Type B pancreatic cell (in vitro differentiated cells): Measurements from ENCODE around the gene PAGE2B. TPM values are rescaled to one million over a fixed set of nuclear protein-coding genes. Genes with fewer than 3 reads are reported as not detected.
"Not testable (repeated sequence)": the region's sequence is repeated elsewhere in the genome, so short reads cannot be mapped to it uniquely, and the experiment has no call there.

ENCODE experiments used
- DNase-seq: peaks from one replicate; pipeline ENCODE4 v3.0.0; 2021; ENCODE audit warnings: mixed read lengths; ENCODE audit not compliant: unreplicated experiment; ENCODE audit errors: extremely low spot score
- H3K27ac Mint-ChIP-seq: 2 replicates; pipeline ENCODE4 v1.8.0; 2021; ENCODE audit warnings: mild to moderate bottlenecking, mixed read lengths
- H3K27me3 Mint-ChIP-seq: 2 replicates; pipeline ENCODE4 v1.8.0; 2021; ENCODE audit warnings: mixed read lengths
- H3K36me3 Mint-ChIP-seq: 2 replicates; pipeline ENCODE4 v1.8.0; 2021; ENCODE audit warnings: mixed read lengths
- H3K4me1 Mint-ChIP-seq: one replicate; pipeline ENCODE4 v1.8.0; 2021; ENCODE audit warnings: mixed read lengths; ENCODE audit not compliant: unreplicated experiment
- H3K4me3 Mint-ChIP-seq: 2 replicates; pipeline ENCODE4 v1.8.0; 2021; ENCODE audit warnings: mild to moderate bottlenecking, mixed read lengths
- H3K9me3 Mint-ChIP-seq: 2 replicates; pipeline ENCODE4 v1.8.0; 2021; ENCODE audit warnings: mixed read lengths
- total RNA-seq: library from RNA; stranded (reverse); gene quantifications from 2 replicates; pipeline ENCODE4 v1.2.1, GENCODE V29; 2021; ENCODE audit warnings: low replicate concordance
- TF ChIP-seq, protein P1 (sequence below): fragments of 200-600 bp; sonication (generic); conservative IDR thresholded peaks from 2 replicates; pipeline ENCODE4 v1.5.0; 2021; ENCODE audit warnings: antibody characterized with exemption, mild to moderate bottlenecking

The PAGE2B gene
- total RNA-seq, 1 donor from 2014 or later = not detected

DNA sequence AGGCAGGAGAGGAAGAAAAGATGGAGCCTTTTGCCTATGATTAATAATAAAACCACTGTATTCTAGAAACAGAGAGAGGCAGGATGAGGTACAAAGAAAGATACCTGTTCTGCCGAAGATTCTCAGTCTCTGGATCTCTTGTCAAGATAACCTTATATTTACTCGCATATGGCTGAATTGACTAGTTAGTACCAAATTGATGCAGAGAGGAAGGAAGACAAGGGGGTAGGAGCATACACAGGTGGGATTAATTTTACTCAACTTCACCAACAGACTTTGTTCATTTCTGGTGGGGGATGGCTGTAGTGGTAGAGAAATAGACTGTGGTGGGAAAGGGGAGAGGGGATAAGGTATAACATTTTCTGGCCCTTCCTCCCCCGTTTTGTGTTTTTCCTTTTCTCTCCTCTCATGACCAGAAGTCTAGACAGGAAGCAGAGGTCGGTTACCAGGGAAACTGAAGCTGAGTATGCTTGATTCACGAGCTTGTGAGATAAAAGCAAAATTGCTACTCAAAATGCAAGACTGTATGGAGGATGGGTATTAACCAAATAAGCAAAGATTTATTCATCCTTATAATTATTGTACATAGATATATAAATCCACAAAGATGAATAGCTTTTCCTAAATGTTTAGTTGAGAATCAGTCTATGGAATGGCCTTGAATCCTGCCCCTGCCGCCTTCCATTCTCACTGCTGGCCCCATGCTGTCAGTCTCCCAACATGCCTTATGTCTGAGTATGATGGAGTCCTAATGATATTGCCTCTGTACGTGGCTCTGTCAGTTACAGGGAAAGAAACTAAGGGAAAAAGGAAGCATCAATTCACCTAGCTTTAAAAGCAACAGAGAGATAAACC lies 17.8 kb upstream of the PAGE2B start:
- no peaks in the 10 kb centered on the region for H3K9me3 Mint-ChIP-seq
- TF ChIP-seq, protein P1, sequence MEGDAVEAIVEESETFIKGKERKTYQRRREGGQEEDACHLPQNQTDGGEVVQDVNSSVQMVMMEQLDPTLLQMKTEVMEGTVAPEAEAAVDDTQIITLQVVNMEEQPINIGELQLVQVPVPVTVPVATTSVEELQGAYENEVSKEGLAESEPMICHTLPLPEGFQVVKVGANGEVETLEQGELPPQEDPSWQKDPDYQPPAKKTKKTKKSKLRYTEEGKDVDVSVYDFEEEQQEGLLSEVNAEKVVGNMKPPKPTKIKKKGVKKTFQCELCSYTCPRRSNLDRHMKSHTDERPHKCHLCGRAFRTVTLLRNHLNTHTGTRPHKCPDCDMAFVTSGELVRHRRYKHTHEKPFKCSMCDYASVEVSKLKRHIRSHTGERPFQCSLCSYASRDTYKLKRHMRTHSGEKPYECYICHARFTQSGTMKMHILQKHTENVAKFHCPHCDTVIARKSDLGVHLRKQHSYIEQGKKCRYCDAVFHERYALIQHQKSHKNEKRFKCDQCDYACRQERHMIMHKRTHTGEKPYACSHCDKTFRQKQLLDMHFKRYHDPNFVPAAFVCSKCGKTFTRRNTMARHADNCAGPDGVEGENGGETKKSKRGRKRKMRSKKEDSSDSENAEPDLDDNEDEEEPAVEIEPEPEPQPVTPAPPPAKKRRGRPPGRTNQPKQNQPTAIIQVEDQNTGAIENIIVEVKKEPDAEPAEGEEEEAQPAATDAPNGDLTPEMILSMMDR = no peak
- peak overlapping the region; percentile 69 for H3K4me3 Mint-ChIP-seq
- no peak for DNase-seq
- H3K36me3 Mint-ChIP-seq = no peaks in the 10 kb centered on the region
- H3K27me3 Mint-ChIP-seq = no peaks in the 10 kb centered on the region
- no peak overlapping the region for H3K27ac Mint-ChIP-seq
- peaks cover 3% of the 10 kb centered on the region for H3K4me1 Mint-ChIP-seq

DNA sequence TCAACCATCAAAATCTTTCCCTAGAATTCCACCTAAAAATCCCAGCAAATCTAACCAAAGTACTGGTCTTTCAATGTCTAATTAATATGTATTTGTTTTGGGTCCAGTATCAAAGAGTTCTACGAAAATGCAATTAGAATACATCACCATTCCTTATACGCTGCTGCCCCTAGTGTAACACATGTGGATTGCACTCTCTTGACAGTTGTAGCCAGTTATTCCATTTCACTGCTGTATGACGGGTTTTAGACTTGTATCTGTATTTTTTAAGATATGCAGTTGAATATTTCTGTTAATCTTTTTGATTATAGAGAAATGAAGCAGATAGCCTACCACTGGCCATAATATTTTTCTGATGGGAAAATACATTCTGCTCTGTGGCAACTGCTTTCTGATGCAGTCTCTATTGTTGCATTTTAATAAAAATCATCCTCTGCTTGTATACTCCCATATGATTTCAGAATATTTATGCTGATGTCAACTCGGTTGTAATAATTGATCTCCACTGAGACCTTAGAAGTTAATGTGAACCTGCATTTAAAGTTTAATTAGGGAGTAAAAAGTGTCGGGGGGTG lies 17.1 kb upstream of the PAGE2B start:
- H3K4me1 Mint-ChIP-seq = peaks cover 3% of the 10 kb centered on the region
- H3K27ac Mint-ChIP-seq = no peak overlapping the region
- no peaks in the 10 kb centered on the region for H3K9me3 Mint-ChIP-seq
- no peaks in the 10 kb centered on the region for H3K27me3 Mint-ChIP-seq
- TF ChIP-seq, protein P1 = peak; percentile 87
- DNase-seq = no peak
- H3K4me3 Mint-ChIP-seq = peak overlapping the region; percentile 69
- no peaks in the 10 kb centered on the region for H3K36me3 Mint-ChIP-seq

DNA sequence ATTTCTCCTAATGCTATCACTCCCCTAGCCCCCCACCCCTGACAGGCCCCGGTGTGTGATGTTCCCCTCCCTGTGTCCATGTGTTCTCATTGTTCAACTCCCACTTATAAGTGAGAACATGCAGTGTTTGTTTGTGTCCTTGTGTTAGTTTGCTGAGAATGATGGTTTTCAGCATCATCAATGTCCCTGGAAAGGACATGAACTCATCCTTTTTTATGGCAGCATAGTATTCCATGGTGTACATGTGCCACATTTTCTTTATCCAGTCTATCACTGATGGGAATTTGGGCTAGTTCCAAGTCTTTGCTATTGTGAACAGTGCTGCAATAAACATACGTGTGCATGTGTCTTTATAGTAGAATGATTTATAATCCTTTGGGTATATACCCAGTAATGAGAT lies 7.7 kb upstream of the PAGE2B start:
- not testable (repeated sequence) for H3K27me3 Mint-ChIP-seq, H3K36me3 Mint-ChIP-seq, H3K27ac Mint-ChIP-seq, DNase-seq, H3K4me1 Mint-ChIP-seq, H3K9me3 Mint-ChIP-seq, H3K4me3 Mint-ChIP-seq

DNA sequence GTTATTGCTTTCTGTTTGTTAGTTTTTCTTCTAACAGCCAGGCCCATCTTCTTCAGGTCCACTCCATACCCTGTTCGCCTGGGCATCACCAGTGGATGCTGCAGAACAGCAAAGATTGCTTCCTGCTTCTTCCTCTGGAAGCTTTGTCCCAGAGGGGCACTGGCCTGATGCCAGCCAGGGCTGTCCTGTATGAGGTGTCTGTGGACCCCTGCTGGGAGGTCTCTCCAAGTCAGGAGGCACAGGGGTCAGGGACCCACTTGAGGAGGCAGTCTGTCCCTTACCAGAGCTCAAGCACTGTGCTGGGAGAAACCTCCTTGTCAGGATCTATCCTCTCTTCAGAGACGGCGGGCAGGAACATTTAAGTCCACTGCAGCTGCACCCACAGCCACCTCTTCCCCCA lies 2.5 kb upstream of the PAGE2B start:
- H3K4me3 Mint-ChIP-seq = no peak overlapping the region
- no peaks in the 10 kb centered on the region for H3K36me3 Mint-ChIP-seq
- H3K4me1 Mint-ChIP-seq = no peaks in the 10 kb centered on the region
- DNase-seq = no peak
- no peak overlapping the region for H3K27ac Mint-ChIP-seq
- TF ChIP-seq, protein P1 = no peak
- peaks cover 6% of the 10 kb centered on the region for H3K27me3 Mint-ChIP-seq
- no peaks in the 10 kb centered on the region for H3K9me3 Mint-ChIP-seq

DNA sequence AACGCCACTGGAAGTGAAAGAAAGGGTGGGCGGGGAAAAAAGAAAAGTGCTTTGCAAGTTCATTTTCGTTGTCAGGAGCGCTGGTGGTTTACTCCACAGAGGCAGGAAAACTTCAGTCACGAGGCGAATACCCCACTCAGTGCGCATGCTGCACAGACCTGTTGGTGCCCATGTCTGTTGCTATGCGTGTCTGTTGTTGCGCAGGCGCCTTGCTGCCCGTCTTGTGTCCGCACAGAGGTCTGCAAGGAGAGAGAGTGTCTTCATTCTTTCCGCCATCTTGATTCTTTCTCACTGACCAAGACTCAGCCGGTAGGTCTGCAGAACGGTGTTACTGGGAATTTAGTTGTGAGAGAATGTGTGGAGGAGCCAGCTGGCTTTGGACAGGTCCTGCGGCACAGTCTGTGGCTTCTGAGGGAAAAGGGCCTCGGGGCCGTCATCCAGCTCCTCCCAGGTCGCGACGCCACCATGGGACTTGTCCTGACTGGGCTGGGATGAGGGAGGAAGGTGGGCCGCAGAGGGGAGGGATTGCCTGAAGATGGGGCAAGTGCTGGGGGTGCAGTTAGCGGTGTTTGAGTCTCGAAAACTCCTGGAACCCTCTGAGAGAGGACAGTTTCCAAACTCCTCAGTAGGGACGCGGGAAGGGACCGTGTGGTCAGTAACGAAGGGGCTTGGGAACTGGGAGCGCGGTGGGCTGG lies 14.1 kb downstream of the PAGE2B start, which contains the start of gene PAGE2:
Gene PAGE2 (plus strand): TSS at position 224 of the 695 bp plus-strand sequence. CDS start 1,003 bp downstream, outside the sequence.
- no peak for DNase-seq
- Mint-ChIP-seq H3K27ac (no peak within 1 kb of the TSS), H3K9me3 (no peaks in the 10 kb centered on the region), H3K27me3 (no peaks in the 10 kb centered on the region), H3K36me3 (no peaks in the 10 kb centered on the region), H3K4me3 (no peak within 1 kb of the TSS), H3K4me1 (no peaks in the 10 kb centered on the region)
- TF ChIP-seq, protein P1 = no peak

DNA sequence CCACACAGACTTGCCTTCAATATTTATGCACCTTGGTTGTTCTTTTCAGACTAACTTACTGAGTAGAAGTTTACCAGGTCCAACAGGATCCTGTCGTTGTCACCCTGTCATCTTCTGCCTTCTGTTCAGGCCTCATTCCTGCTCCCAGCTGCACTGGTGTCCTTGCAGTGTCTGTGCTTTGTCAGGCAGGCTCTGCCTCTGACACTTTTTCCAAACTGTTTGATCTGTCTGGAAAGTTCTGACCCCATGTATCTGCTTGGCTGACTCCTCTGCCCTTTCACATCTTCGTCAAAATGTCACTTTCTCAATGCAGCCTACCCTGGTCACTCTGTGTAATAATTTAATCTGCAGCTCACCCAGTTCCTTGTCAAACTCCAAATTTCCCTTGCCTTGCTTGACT lies 23.9 kb downstream of the PAGE2B start:
- Mint-ChIP-seq H3K27ac (no peak overlapping the region), H3K9me3 (no peaks in the 10 kb centered on the region)
- TF ChIP-seq, protein P1 = no peak

More for the DNA sequence above, 23.9 kb downstream of the PAGE2B start:
- Mint-ChIP-seq H3K27me3 (no peaks in the 10 kb centered on the region), H3K4me3 (no peak overlapping the region), H3K36me3 (no peaks in the 10 kb centered on the region), H3K4me1 (no peaks in the 10 kb centered on the region)
- no peak for DNase-seq
